KMS-11 (cell line): ENCODE measurements around the gene PSMA2.

Source experiments
- H2AFZ ChIP-seq: fragments of 200-600 bp; sonication (generic); 2 replicates; pipeline ENCODE4 v1.6.1; 2016; ENCODE audit warnings: antibody characterized with exemption, mixed run types, low read depth
- H3K27ac ChIP-seq: fragments of 200-600 bp; sonication (generic); 2 replicates; pipeline ENCODE4 v1.6.1; 2016; ENCODE audit warnings: mild to moderate bottlenecking, mixed run types
- H3K27me3 ChIP-seq: fragments of 200-600 bp; sonication (generic); 2 replicates; pipeline ENCODE4 v1.6.1; 2017; ENCODE audit warnings: mild to moderate bottlenecking, low read depth, mixed run types, moderate library complexity; ENCODE audit not compliant: insufficient read depth
- H3K36me3 ChIP-seq: fragments of 200-600 bp; sonication (generic); 2 replicates; pipeline ENCODE4 v1.6.1; 2017; ENCODE audit warnings: mild to moderate bottlenecking, mixed run types; ENCODE audit not compliant: insufficient read depth
- H3K4me1 ChIP-seq: fragments of 200-600 bp; sonication (generic); 2 replicates; pipeline ENCODE4 v1.6.1; 2016; ENCODE audit warnings: mild to moderate bottlenecking, low read depth, mixed run types; ENCODE audit not compliant: poor library complexity, severe bottlenecking
- H3K4me2 ChIP-seq: fragments of 200-600 bp; sonication (generic); 2 replicates; pipeline ENCODE4 v1.7.0; 2016; ENCODE audit warnings: mild to moderate bottlenecking, mixed run types
- H3K4me3 ChIP-seq: fragments of 200-600 bp; sonication (generic); IDR thresholded peaks from 2 replicates; pipeline ENCODE4 v1.6.1; 2017; ENCODE audit warnings: low read depth, low read length, mixed read lengths; ENCODE audit not compliant: insufficient read depth
- H3K79me2 ChIP-seq: fragments of 200-600 bp; sonication (generic); 2 replicates; pipeline ENCODE4 v1.6.1; 2016; ENCODE audit warnings: low read depth, mixed run types; ENCODE audit not compliant: insufficient read depth
- H3K9ac ChIP-seq: fragments of 200-600 bp; sonication (generic); 2 replicates; pipeline ENCODE4 v1.6.1; 2016; ENCODE audit warnings: mild to moderate bottlenecking, mixed run types
- H4K20me1 ChIP-seq: fragments of 200-600 bp; sonication (generic); 2 replicates; pipeline ENCODE4 v1.6.1; 2016; ENCODE audit warnings: mild to moderate bottlenecking, mixed run types; ENCODE audit not compliant: insufficient read depth
- TF ChIP-seq, protein P1 (sequence below): fragments of 200-600 bp; sonication (generic); conservative IDR thresholded peaks from 2 replicates; pipeline ENCODE4 v1.6.1; 2017; ENCODE audit warnings: low read depth, mild to moderate bottlenecking, antibody characterized with exemption, low read length, moderate library complexity, mixed read lengths

The PSMA2 gene

DNA sequence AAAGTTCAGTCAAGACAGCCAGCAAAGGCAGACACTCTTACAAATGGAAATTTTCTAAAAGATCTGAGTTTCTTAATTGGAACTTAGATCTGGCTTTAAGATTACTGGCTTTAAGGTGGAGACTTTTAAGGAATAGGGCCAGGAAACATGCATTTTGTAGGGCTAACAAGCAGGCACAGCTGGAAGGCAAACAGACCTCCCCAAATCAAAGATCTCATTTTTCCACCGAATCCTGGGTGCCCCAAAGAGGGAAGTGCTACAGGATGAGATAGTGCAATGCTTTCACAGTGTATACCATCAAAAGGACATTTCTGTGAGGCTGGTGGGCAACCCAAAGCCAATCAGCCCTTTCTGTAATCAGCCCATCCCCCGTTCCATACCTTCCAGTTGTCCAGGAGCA is 27.6 kb upstream of the PSMA2 start:
- Histone ChIP-seq H3K36me3 (no peaks in the 10 kb centered on the region), H2AFZ (no peak overlapping the region), H3K4me3 (no peak overlapping the region), H3K4me2 (no peak overlapping the region), H3K79me2 (no peaks in the 10 kb centered on the region), H3K27ac (no peak overlapping the region), H4K20me1 (no peaks in the 10 kb centered on the region), H3K27me3 (no peaks in the 10 kb centered on the region), H3K4me1 (peaks cover 16% of the 10 kb centered on the region), H3K9ac (no peak overlapping the region)
- TF ChIP-seq, protein P1, sequence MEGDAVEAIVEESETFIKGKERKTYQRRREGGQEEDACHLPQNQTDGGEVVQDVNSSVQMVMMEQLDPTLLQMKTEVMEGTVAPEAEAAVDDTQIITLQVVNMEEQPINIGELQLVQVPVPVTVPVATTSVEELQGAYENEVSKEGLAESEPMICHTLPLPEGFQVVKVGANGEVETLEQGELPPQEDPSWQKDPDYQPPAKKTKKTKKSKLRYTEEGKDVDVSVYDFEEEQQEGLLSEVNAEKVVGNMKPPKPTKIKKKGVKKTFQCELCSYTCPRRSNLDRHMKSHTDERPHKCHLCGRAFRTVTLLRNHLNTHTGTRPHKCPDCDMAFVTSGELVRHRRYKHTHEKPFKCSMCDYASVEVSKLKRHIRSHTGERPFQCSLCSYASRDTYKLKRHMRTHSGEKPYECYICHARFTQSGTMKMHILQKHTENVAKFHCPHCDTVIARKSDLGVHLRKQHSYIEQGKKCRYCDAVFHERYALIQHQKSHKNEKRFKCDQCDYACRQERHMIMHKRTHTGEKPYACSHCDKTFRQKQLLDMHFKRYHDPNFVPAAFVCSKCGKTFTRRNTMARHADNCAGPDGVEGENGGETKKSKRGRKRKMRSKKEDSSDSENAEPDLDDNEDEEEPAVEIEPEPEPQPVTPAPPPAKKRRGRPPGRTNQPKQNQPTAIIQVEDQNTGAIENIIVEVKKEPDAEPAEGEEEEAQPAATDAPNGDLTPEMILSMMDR = no peak

DNA sequence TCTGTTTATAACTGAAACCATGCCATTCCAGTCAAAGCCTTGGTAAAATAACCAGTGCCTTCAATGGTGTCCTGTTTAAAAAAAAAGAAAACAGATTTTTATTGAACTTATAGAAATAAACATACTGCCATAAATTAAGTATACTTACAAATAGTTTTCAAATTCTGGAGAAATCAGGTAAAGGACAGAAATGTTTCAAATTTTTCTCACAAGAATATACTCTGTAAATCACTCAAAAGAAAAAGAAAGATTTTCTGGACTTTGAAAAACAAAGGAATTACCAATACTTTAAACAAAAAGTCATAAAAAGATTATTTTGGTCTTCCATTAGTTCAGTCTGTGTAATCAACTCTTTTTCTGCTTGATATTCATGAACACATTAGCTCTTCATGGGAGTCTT is 24.1 kb upstream of the PSMA2 start:
- no peak overlapping the region for H2AFZ ChIP-seq
- H3K27ac ChIP-seq = no peak overlapping the region
- no peak overlapping the region for H3K4me2 ChIP-seq
- peaks cover 13% of the 10 kb centered on the region for H3K4me1 ChIP-seq
- no peak overlapping the region for H3K9ac ChIP-seq
- TF ChIP-seq, protein P1 = no peak
- no peaks in the 10 kb centered on the region for H3K27me3 ChIP-seq
- no peaks in the 10 kb centered on the region for H3K79me2 ChIP-seq
- no peak overlapping the region for H3K4me3 ChIP-seq
- no peaks in the 10 kb centered on the region for H3K36me3 ChIP-seq
- H4K20me1 ChIP-seq = no peaks in the 10 kb centered on the region

DNA sequence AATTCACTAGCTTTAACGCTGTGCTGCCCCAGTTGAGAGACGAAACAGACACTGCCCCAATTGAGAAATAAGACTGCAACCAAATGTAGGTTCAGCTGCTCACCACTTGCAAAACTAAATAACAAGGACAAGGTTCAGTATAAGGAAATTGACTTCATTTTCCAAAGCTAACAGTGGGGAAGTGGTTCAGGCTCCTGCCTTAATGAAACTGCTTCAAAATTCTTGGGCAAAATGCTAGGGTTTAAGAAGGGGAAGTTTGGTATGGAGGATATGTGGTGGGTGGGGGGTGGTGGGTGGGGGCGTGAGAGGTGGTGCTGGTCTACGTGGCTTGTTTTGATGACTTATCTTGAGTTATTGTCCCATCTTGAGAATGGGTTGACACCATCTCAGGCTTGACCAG is 22.0 kb upstream of the PSMA2 start:
- Histone ChIP-seq H3K4me1 (no peaks in the 10 kb centered on the region), H3K4me2 (no peak overlapping the region), H3K9ac (no peak overlapping the region), H3K79me2 (no peaks in the 10 kb centered on the region), H3K36me3 (no peaks in the 10 kb centered on the region), H3K4me3 (no peak overlapping the region), H3K27ac (no peak overlapping the region), H4K20me1 (no peaks in the 10 kb centered on the region), H3K27me3 (no peaks in the 10 kb centered on the region), H2AFZ (no peak overlapping the region)
- TF ChIP-seq, protein P1 = no peak

DNA sequence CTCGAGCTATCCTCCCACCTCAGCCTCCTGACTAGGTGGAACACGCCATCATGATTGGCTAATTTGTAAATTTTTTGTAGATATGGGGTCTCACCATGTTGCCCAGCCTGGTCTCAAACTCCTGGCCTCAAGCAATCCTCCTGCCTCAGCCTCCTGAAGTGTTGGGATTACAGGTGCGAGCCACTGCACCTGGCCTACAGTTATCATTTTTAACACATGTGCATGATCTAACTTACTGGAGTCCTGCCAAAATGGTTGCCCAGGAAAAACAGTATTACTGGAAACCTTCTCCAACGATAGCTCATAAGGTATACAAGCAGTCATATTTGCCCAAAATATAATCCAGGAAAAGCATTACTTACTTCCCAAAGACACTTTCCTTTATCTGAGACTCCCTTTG is 20.4 kb upstream of the PSMA2 start:
- Histone ChIP-seq H4K20me1 (no peaks in the 10 kb centered on the region), H3K79me2 (no peaks in the 10 kb centered on the region), H3K4me3 (no peak overlapping the region), H3K27me3 (no peaks in the 10 kb centered on the region), H2AFZ (no peak overlapping the region), H3K9ac (no peak overlapping the region), H3K36me3 (no peaks in the 10 kb centered on the region), H3K27ac (no peak overlapping the region), H3K4me2 (no peak overlapping the region), H3K4me1 (peaks cover 9% of the 10 kb centered on the region)
- TF ChIP-seq, protein P1 = no peak

DNA sequence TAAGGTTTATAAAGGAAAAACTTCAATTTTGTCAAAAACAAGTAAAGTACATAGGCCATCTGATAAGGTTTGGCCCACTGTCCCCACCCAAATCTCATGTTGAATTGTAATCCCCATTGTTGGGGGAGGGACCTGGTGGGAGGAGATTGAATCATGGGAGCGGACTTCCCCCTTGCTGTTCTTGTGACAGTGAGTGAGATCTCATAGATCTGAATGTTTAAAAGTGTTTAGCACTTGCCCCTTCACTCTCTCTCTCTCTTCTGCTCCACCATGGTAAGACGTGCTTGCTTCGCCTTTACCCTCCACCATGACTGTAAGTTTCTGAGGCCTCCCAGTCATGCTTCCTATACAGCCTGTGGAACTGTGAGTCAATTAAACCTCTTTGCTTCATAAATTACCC is 18.4 kb upstream of the PSMA2 start:
- Histone ChIP-seq H3K4me3 (no peak overlapping the region), H4K20me1 (no peaks in the 10 kb centered on the region), H3K9ac (no peak overlapping the region), H3K36me3 (no peaks in the 10 kb centered on the region), H3K27ac (no peak overlapping the region), H3K4me1 (peaks cover 28% of the 10 kb centered on the region), H3K4me2 (no peak overlapping the region), H3K27me3 (no peaks in the 10 kb centered on the region), H2AFZ (no peak overlapping the region), H3K79me2 (no peaks in the 10 kb centered on the region)
- TF ChIP-seq, protein P1 = no peak
